ENCODE measurements around the gene HOXB6.

Gene HOXB6

GRCh38 chr17:48615047-48615962 lies 10.5 kb upstream of the HOXB6 start, which contains the start of gene HOXB8:
HOXB8 (minus strand) TSS chr17:48615292; CDS start chr17:48614704, 588 bp downstream.
- Histone ChIP-seq H3K9me3 (replicated peaks in 1 of 2; ENCODE audit: control insufficient read depth in 2 of 2, insufficient read depth in 1 of 2, low read depth in 1 of 2, low read length in 2 of 2) (peaks cover 0 to 7% of the 10 kb centered on the region in 2 donors), H4K8ac (ENCODE audit: low read depth, low read length) (no peak within 1 kb of the TSS), H3K36me3 (replicated peaks in 1 of 2; ENCODE audit: control insufficient read depth in 2 of 2, insufficient read depth in 2 of 2, low read length in 2 of 2) (no peaks in the 10 kb centered on the region), H2BK120ac (ENCODE audit: low read depth, low read length) (no peak within 1 kb of the TSS), H3K27ac (replicated peaks; ENCODE audit: low read length) (no peak within 1 kb of the TSS), H2AK5ac (ENCODE audit: low read depth, low read length) (no peak within 1 kb of the TSS), H3K4me1 (ENCODE audit: control insufficient read depth in 2 of 2, insufficient read depth in 1 of 2, low read depth in 1 of 2, low read length in 2 of 2) (peaks cover 0 to 3% of the 10 kb centered on the region in 2 donors), H3K4ac (ENCODE audit: low read length) (no peak within 1 kb of the TSS), H3K79me1 (ENCODE audit: low read depth, low read length) (no peaks in the 10 kb centered on the region), H3K4me2 (ENCODE audit: insufficient read depth, low read length, poor library complexity, severe bottlenecking) (no peak within 1 kb of the TSS), H2BK5ac (ENCODE audit: low read length) (no peak within 1 kb of the TSS), H3K18ac (ENCODE audit: low read length) (peak within 1 kb of the TSS; percentile 38), H3K9ac (ENCODE audit: low read depth, low read length, poor library complexity) (no peak within 1 kb of the TSS), H3K23ac (ENCODE audit: low read depth, low read length, poor library complexity) (no peak within 1 kb of the TSS), H3K4me3 (ENCODE audit: low read length in 2 of 2) (no peak within 1 kb of the TSS), H4K91ac (ENCODE audit: low read depth, low read length, poor library complexity) (no peak within 1 kb of the TSS), H2AFZ (ENCODE audit: low read length) (peak within 1 kb of the TSS; percentile 75), H3K14ac (ENCODE audit: low read length) (no peak within 1 kb of the TSS), H3K27me3 (ENCODE audit: control insufficient read depth in 3 of 3, insufficient read depth in 3 of 3, low read depth in 1 of 3, low read length in 3 of 3) (peaks cover 75 to 99% (median 99%) of the 10 kb centered on the region in 3 experiments), H2BK12ac (ENCODE audit: low read length) (no peak within 1 kb of the TSS), H2BK15ac (ENCODE audit: low read length) (no peak within 1 kb of the TSS)
- DNase-seq (ENCODE audit: low spot score): no peak
- no CpG with 5 or more reads among the region's 41 CpGs for WGBS, 2 donors (ENCODE audit: extremely low coverage in 2 of 2, insufficient read length in 2 of 2, insufficient replicate concordance in 1 of 2)

- Histone ChIP-seq H3K14ac (ENCODE audit: low read length) (no peak overlapping the region), H3K27ac (replicated peaks; ENCODE audit: low read length) (no peak overlapping the region), H4K8ac (ENCODE audit: low read depth, low read length) (no peak overlapping the region), H2AFZ (ENCODE audit: low read length) (peak overlapping the region; percentile 75), H3K36me3 (replicated peaks in 1 of 2; ENCODE audit: control insufficient read depth in 2 of 2, insufficient read depth in 2 of 2, low read length in 2 of 2) (no peaks in the 10 kb centered on the region), H3K18ac (ENCODE audit: low read length) (peak overlapping the region; percentile 38), H3K79me1 (ENCODE audit: low read depth, low read length) (no peaks in the 10 kb centered on the region), H2BK12ac (ENCODE audit: low read length) (no peak overlapping the region), H4K91ac (ENCODE audit: low read depth, low read length, poor library complexity) (no peak overlapping the region), H3K27me3 (ENCODE audit: control insufficient read depth in 3 of 3, insufficient read depth in 3 of 3, low read depth in 1 of 3, low read length in 3 of 3) (peaks cover 77 to 99% (median 99%) of the 10 kb centered on the region in 3 experiments), H3K4ac (ENCODE audit: low read length) (no peak overlapping the region), H3K4me3 (ENCODE audit: low read length in 2 of 2) (no peak overlapping the region), H2BK120ac (ENCODE audit: low read depth, low read length) (no peak overlapping the region), H3K9me3 (replicated peaks in 1 of 2; ENCODE audit: control insufficient read depth in 2 of 2, insufficient read depth in 1 of 2, low read depth in 1 of 2, low read length in 2 of 2) (peaks cover under 1 to 10% of the 10 kb centered on the region in 2 donors), H3K23ac (ENCODE audit: low read depth, low read length, poor library complexity) (no peak overlapping the region), H3K4me1 (ENCODE audit: control insufficient read depth in 2 of 2, insufficient read depth in 1 of 2, low read depth in 1 of 2, low read length in 2 of 2) (peaks cover 0 to 3% of the 10 kb centered on the region in 2 donors), H2BK15ac (ENCODE audit: low read length) (no peak overlapping the region), H3K9ac (ENCODE audit: low read depth, low read length, poor library complexity) (no peak overlapping the region), H2BK5ac (ENCODE audit: low read length) (no peak overlapping the region), H3K4me2 (ENCODE audit: insufficient read depth, low read length, poor library complexity, severe bottlenecking) (no peak overlapping the region), H2AK5ac (ENCODE audit: low read depth, low read length) (no peak overlapping the region)
- no CpG with 5 or more reads among the region's 55 CpGs for WGBS, 2 donors (ENCODE audit: extremely low coverage in 2 of 2, insufficient read length in 2 of 2, insufficient replicate concordance in 1 of 2)
- no peak for DNase-seq (ENCODE audit: low spot score)
Observed at GRCh38 chr17:48613862-48614694, 9.3 kb upstream of the HOXB6 start.

GRCh38 chr17:48612854-48613691 lies 8.3 kb upstream of the HOXB6 start:
- Histone ChIP-seq H3K4me3 (ENCODE audit: low read length in 2 of 2) (no peak overlapping the region), H3K27me3 (ENCODE audit: control insufficient read depth in 3 of 3, insufficient read depth in 3 of 3, low read depth in 1 of 3, low read length in 3 of 3) (peaks cover 75 to 99% (median 98%) of the 10 kb centered on the region in 3 experiments), H3K4me1 (ENCODE audit: control insufficient read depth in 2 of 2, insufficient read depth in 1 of 2, low read depth in 1 of 2, low read length in 2 of 2) (peaks cover 0 to 3% of the 10 kb centered on the region in 2 donors), H3K27ac (replicated peaks; ENCODE audit: low read length) (no peak overlapping the region), H3K23ac (ENCODE audit: low read depth, low read length, poor library complexity) (no peak overlapping the region), H3K9me3 (replicated peaks in 1 of 2; ENCODE audit: control insufficient read depth in 2 of 2, insufficient read depth in 1 of 2, low read depth in 1 of 2, low read length in 2 of 2) (peaks cover 4 to 10% of the 10 kb centered on the region in 2 donors), H3K4me2 (ENCODE audit: insufficient read depth, low read length, poor library complexity, severe bottlenecking) (no peak overlapping the region), H2AK5ac (ENCODE audit: low read depth, low read length) (no peak overlapping the region), H3K36me3 (replicated peaks in 1 of 2; ENCODE audit: control insufficient read depth in 2 of 2, insufficient read depth in 2 of 2, low read length in 2 of 2) (no peaks in the 10 kb centered on the region), H2BK12ac (ENCODE audit: low read length) (no peak overlapping the region), H2AFZ (ENCODE audit: low read length) (peak overlapping the region; percentile 83), H3K18ac (ENCODE audit: low read length) (no peak overlapping the region), H2BK15ac (ENCODE audit: low read length) (no peak overlapping the region), H3K4ac (ENCODE audit: low read length) (no peak overlapping the region), H4K91ac (ENCODE audit: low read depth, low read length, poor library complexity) (no peak overlapping the region), H2BK120ac (ENCODE audit: low read depth, low read length) (no peak overlapping the region), H3K9ac (ENCODE audit: low read depth, low read length, poor library complexity) (no peak overlapping the region), H3K14ac (ENCODE audit: low read length) (no peak overlapping the region), H3K79me1 (ENCODE audit: low read depth, low read length) (no peaks in the 10 kb centered on the region), H4K8ac (ENCODE audit: low read depth, low read length) (no peak overlapping the region), H2BK5ac (ENCODE audit: low read length) (no peak overlapping the region)
- no CpG with 5 or more reads among the region's 67 CpGs for WGBS, 2 donors (ENCODE audit: extremely low coverage in 2 of 2, insufficient read length in 2 of 2, insufficient replicate concordance in 1 of 2)
- no peak for DNase-seq (ENCODE audit: low spot score)

Data from neuronal stem cell (in vitro differentiated cells).